GM12891 (cell line): ENCODE results near the gene PAPSS2.

Source experiments
- POLR2A ChIP-seq: IDR thresholded peaks from 2 replicates; pipeline ENCODE4 v1.6.1; 2011; ENCODE audit warnings: low read depth, low read length, control low read depth
- POLR2AphosphoS5 ChIP-seq: IDR thresholded peaks from 2 replicates; pipeline ENCODE4 v1.6.1; 2011; ENCODE audit warnings: low read depth, low read length, control low read depth
- TAF1 ChIP-seq: IDR thresholded peaks from 2 replicates; pipeline ENCODE4 v1.6.1; 2011; ENCODE audit warnings: low read depth, low read length, control low read depth

GRCh38 chr10:87720665-87721064 lies 61.0 kb downstream of the PAPSS2 start:
- TF ChIP-seq POLR2AphosphoS5 (no peak), POLR2A (no peak), TAF1 (no peak)
